ENCODE measurements around the gene PDGFB.

The PDGFB gene

DNA sequence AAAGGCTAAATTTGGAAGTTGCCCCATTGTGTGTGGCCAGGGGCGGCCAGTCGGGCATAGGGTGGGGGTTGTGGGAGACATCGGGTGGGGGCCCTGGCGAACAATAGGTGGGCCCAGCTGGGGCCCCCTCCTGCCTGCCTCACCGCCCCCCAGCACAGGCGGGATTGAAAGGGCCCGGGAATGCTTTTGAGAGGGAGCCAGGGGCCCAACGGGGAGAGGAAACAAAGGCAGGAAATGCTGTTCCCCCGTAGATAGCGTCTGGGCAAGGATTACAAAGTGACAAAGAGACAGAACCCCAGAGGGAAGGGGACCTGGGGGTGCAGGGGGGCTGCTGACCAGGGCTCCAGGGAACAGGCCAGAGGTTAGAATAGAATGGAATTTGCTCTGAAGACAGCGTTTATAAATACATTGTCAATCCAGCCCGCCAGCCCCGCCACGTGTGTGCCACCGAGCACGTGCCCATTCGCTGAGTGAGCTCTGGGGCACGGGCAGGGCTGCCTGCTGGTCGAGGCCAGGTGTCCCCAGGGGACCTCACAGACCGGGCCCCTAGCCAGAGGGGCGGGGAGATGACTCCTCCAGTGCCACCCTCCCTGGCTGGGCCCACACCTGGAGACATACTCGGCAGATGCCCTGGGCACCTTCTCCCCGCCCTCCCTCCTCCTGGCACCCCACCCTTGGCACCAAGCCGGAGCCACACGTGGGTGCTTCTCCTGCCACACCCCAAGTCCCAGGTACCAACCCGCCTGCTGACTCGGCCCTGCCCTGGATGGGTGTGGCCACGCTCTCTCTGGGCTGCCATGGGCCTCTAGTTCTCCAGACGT is 9.7 kb downstream of the PDGFB start:
- ChIA-PET CTCF (interaction anchor here (1.1 kb wide), 2 partner anchors 20 kb away, joined by 4 to 5 read pairs; no protein-coding TSS in a partner anchor), POLR2A (interaction anchor here (0.9 to 2.3 kb wide), 2 partner anchors 78 to 84 kb away, joined by 3 to 15 read pairs; partner anchors contain the start of gene RPL3)
- no peak for DNase-seq (ENCODE audit: extremely low spot score)
- TF ChIP-seq L3MBTL2 (conservative IDR thresholded peaks at IDR 0.05) (no peak), TARDBP (IDR thresholded peaks at IDR 0.05) (no peak), FOXK2 (IDR thresholded peaks at IDR 0.05) (no peak), ELF4 (IDR thresholded peaks at IDR 0.05) (no peak), BHLHE40 (IDR thresholded peaks at IDR 0.05; ENCODE audit: borderline replicate concordance) (no peak), ARNT (IDR thresholded peaks at IDR 0.05) (no peak), NFRKB (IDR thresholded peaks at IDR 0.05) (no peak), SP1 (IDR thresholded peaks at IDR 0.05) (no peak), CTBP1 (IDR thresholded peaks at IDR 0.05; ENCODE audit: borderline replicate concordance) (no peak)

DNA sequence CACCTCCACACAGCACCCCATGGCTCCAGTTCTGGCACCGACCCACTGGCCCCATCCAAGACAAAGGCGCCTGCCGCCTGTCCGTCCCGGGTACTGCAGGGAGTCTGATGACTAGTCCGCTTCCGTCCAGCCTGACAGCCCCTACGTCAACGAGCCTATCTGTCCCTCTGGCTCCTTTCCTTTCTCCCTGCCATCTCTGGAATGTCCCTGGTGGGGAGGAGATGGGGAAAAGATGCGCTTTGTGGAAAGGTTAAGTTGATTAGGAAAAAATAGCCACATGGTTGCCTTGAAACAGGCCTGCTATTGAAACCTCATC is 10.4 kb downstream of the PDGFB start:
- CTCF ChIA-PET = interaction anchor here (1.1 kb wide), 1 partner anchor 19 kb away, joined by 4 read pairs; no protein-coding TSS in a partner anchor

GRCh38 chr22:39233710-39234471 is 10.9 kb downstream of the PDGFB start:
- POLR2A ChIA-PET = no interaction called here
- CTCF ChIA-PET = interaction anchor here (1.1 kb wide), 1 partner anchor 18 kb away, joined by 4 read pairs; no protein-coding TSS in a partner anchor

More for the DNA sequence above, 10.4 kb downstream of the PDGFB start:
- DNase-seq (ENCODE audit: extremely low spot score) = no peak
- TF ChIP-seq ZNF384 (IDR thresholded peaks at IDR 0.05) (no peak), PKNOX1 (IDR thresholded peaks at IDR 0.05) (no peak), ARNT (IDR thresholded peaks at IDR 0.05) (no peak), FOXM1 (IDR thresholded peaks at IDR 0.05; ENCODE audit: borderline replicate concordance) (no peak), NFRKB (IDR thresholded peaks at IDR 0.05) (no peak), LEF1 (IDR thresholded peaks at IDR 0.05; ENCODE audit: borderline replicate concordance) (no peak), BHLHE40 (IDR thresholded peaks at IDR 0.05; ENCODE audit: borderline replicate concordance) (no peak), FOXK2 (IDR thresholded peaks at IDR 0.05) (no peak), FOXA1 (IDR thresholded peaks at IDR 0.05) (no peak), ELF4 (IDR thresholded peaks at IDR 0.05) (no peak), CTBP1 (IDR thresholded peaks at IDR 0.05; ENCODE audit: borderline replicate concordance) (no peak), HDGF (IDR thresholded peaks at IDR 0.05; ENCODE audit: borderline replicate concordance) (no peak), SUZ12 (IDR thresholded peaks at IDR 0.05) (no peak), SP1 (IDR thresholded peaks at IDR 0.05) (no peak), TARDBP (IDR thresholded peaks at IDR 0.05) (no peak), L3MBTL2 (conservative IDR thresholded peaks at IDR 0.05) (no peak)
- POLR2A ChIA-PET = no interaction called here

GRCh38 chr22:39232806-39233709 is 11.7 kb downstream of the PDGFB start:
- no peak for DNase-seq (ENCODE audit: extremely low spot score)
- ChIA-PET POLR2A (no interaction called here), CTCF (no interaction called here)
- TF ChIP-seq NFRKB (IDR thresholded peaks at IDR 0.05) (no peak), FOXA1 (IDR thresholded peaks at IDR 0.05) (no peak), ARNT (IDR thresholded peaks at IDR 0.05) (no peak), SP1 (IDR thresholded peaks at IDR 0.05) (no peak), ZNF384 (IDR thresholded peaks at IDR 0.05) (no peak), BHLHE40 (IDR thresholded peaks at IDR 0.05; ENCODE audit: borderline replicate concordance) (no peak), FOXK2 (IDR thresholded peaks at IDR 0.05) (no peak)

More at GRCh38 chr22:39233710-39234471, 10.9 kb downstream of the PDGFB start:
- no peak for TF ChIP-seq SP1 (IDR thresholded peaks at IDR 0.05)
- TF ChIP-seq CTBP1 (IDR thresholded peaks at IDR 0.05; ENCODE audit: borderline replicate concordance) = no peak
- no peak for TF ChIP-seq NFRKB (IDR thresholded peaks at IDR 0.05)
- TF ChIP-seq FOXK2 (IDR thresholded peaks at IDR 0.05) = no peak
- DNase-seq (ENCODE audit: extremely low spot score) = no peak

GRCh38 chr22:39232246-39232645 is 12.5 kb downstream of the PDGFB start:
- CTCF ChIA-PET = no interaction called here

More at GRCh38 chr22:39232246-39232645, 12.5 kb downstream of the PDGFB start:
- DNase-seq (ENCODE audit: extremely low spot score) = no peak
- POLR2A ChIA-PET = interaction anchor here (1.6 kb wide), 1 partner anchor 87 kb away, joined by 8 read pairs; the partner anchor contains the start of gene RPL3
- TF ChIP-seq LEF1 (IDR thresholded peaks at IDR 0.05; ENCODE audit: borderline replicate concordance) = no peak
- TF ChIP-seq FOXK2 (IDR thresholded peaks at IDR 0.05) = no peak
- no peak for TF ChIP-seq ARNT (IDR thresholded peaks at IDR 0.05)
- no peak for TF ChIP-seq CTBP1 (IDR thresholded peaks at IDR 0.05; ENCODE audit: borderline replicate concordance)
- TF ChIP-seq HDGF (IDR thresholded peaks at IDR 0.05; ENCODE audit: borderline replicate concordance) = no peak
- TF ChIP-seq L3MBTL2 (conservative IDR thresholded peaks at IDR 0.05) = no peak
- TF ChIP-seq BHLHE40 (IDR thresholded peaks at IDR 0.05; ENCODE audit: borderline replicate concordance) = no peak
- no peak for TF ChIP-seq FOXM1 (IDR thresholded peaks at IDR 0.05; ENCODE audit: borderline replicate concordance)
- no peak for TF ChIP-seq ZNF384 (IDR thresholded peaks at IDR 0.05)
- TF ChIP-seq PKNOX1 (IDR thresholded peaks at IDR 0.05) = no peak
- no peak for TF ChIP-seq TARDBP (IDR thresholded peaks at IDR 0.05)
- no peak for TF ChIP-seq SUZ12 (IDR thresholded peaks at IDR 0.05)
- no peak for TF ChIP-seq FOXA1 (IDR thresholded peaks at IDR 0.05)
- no peak for TF ChIP-seq ELF4 (IDR thresholded peaks at IDR 0.05)
- TF ChIP-seq SP1 (IDR thresholded peaks at IDR 0.05) = no peak
- TF ChIP-seq NFRKB (IDR thresholded peaks at IDR 0.05) = no peak
